Stimulated activated CD8-positive, alpha-beta memory T cell treated with anti-CD3 and anti-CD28 coated beads, Interleukin-12 subunit alpha, Interleukin-12 subunit beta, amount 100 ng/mL, for 24 hours (primary cell): ENCODE data around the gene LAG3.

Experiments
- DNase-seq: peaks from one replicate; pipeline ENCODE4 v3.0.0-alpha.2; 2020; ENCODE audit errors: extremely low read depth

The LAG3 gene

GRCh38 chr12:6790496-6791150 is 18.3 kb downstream of the LAG3 start:
- DNase-seq = no peak

- DNase-seq = no peak
These were observed 19.7 kb downstream of the LAG3 start for GRCh38 chr12:6791931-6792520.

GRCh38 chr12:6792522-6793201 is 20.3 kb downstream of the LAG3 start:
- DNase-seq = no peak

- DNase-seq = no peak
These were observed 22.8 kb downstream of the LAG3 start for GRCh38 chr12:6795088-6795487.

- no peak for DNase-seq
These were observed 24.3 kb downstream of the LAG3 start for GRCh38 chr12:6796576-6796975.

- no peak for DNase-seq
These were observed 26.8 kb downstream of the LAG3 start for GRCh38 chr12:6799147-6799546.

- DNase-seq = no peak
These were observed 34.9 kb downstream of the LAG3 start for GRCh38 chr12:6807170-6807569.

- no peak for DNase-seq
These were observed 36.7 kb downstream of the LAG3 start for GRCh38 chr12:6809056-6809455.

- no peak for DNase-seq
These were observed 38.4 kb downstream of the LAG3 start for GRCh38 chr12:6810758-6811157.

- no peak for DNase-seq
These were observed 41.0 kb downstream of the LAG3 start for GRCh38 chr12:6813363-6813762.

- no peak for DNase-seq
These were observed 44.3 kb downstream of the LAG3 start for GRCh38 chr12:6816598-6816997.

GRCh38 chr12:6817098-6817497 is 44.8 kb downstream of the LAG3 start:
- no peak for DNase-seq

GRCh38 chr12:6817662-6818157 is 45.4 kb downstream of the LAG3 start:
- DNase-seq = no peak

GRCh38 chr12:6818222-6818621 is 45.9 kb downstream of the LAG3 start:
- DNase-seq = no peak

- DNase-seq = no peak
These were observed 46.3 kb downstream of the LAG3 start for GRCh38 chr12:6818645-6819044.

- no peak for DNase-seq
These were observed 47.0 kb downstream of the LAG3 start for GRCh38 chr12:6819106-6820030.

- DNase-seq = no peak
These were observed 47.8 kb downstream of the LAG3 start for GRCh38 chr12:6820166-6820565.

- DNase-seq = no peak
These were observed 49.5 kb downstream of the LAG3 start, which contains the start of gene GPR162 for GRCh38 chr12:6821591-6822425. Gene GPR162, plus strand, starts transcription at chr12:6821821. Its CDS starts 2,078 bp downstream, at chr12:6823899.

- DNase-seq = no peak
These were observed 50.3 kb downstream of the LAG3 start for GRCh38 chr12:6822426-6823135.
